22Rv1 (cell line): Measurements from ENCODE around the gene OCLN.
"Not testable (repeated sequence)": the region's sequence is repeated elsewhere in the genome, so short reads cannot be mapped to it uniquely, and the experiment has no call there.

ENCODE experiments used
- CTCF ChIP-seq: fragments of 450-650 bp; IDR thresholded peaks from 2 replicates; pipeline ENCODE4 v1.5.1; 2017; ENCODE audit warnings: mild to moderate bottlenecking
- ZFX ChIP-seq: fragments of 450-650 bp; IDR thresholded peaks from 2 replicates; pipeline ENCODE4 v1.6.1; 2017; ENCODE audit warnings: antibody characterized with exemption, borderline replicate concordance

GRCh38 chr5:69544602-69545001, 52.0 kb downstream of the OCLN start:
- TF ChIP-seq CTCF, ZFX: not testable (repeated sequence)
